Fibroblast of skin of right quadriceps (primary cell): ENCODE results near the gene ETS1.

ENCODE experiments used
- DNase-seq: peaks from one replicate; pipeline ENCODE4 v3.0.0-alpha.2; 2013

The ETS1 gene

DNA sequence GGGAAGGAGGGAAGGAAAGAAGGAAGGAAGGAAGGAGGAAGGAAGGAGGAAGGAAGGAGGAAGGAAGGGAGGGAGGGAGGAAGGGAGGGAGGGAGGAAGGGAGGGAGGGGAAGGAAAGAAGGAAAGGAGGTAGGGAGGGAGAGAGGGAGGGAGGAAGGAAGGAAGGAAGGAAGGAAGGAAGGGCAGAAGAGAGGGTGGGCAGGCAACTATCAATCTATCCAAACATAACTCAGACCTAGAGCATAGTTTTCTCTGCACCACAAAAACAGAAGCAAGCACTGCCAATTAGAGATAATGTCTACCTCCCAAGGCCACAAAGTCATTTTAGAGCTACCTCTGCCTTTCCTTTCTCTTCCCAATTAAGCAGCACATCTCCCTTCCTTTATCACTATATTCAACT, 109.1 kb downstream of the ETS1 start:
- DNase-seq, result no peak

DNA sequence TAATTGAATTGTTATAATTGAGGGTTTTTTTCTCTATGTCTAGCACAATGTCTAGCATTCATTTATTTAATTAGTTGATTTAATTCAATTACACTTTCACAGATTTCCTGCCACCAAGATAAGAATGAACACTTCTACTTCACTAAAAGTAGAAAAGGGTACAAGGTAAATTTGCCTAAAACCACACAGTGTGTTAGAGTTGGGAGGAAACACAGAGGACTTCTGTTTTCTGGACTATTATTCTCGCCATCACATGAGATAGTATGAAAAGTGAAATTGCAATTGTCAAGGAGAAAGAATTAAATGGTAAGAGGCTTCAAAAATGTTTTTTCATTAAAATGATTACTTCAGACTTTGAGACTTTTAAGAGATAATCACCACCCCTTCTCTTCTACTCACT, 109.5 kb downstream of the ETS1 start:
- DNase-seq, result no peak

DNA sequence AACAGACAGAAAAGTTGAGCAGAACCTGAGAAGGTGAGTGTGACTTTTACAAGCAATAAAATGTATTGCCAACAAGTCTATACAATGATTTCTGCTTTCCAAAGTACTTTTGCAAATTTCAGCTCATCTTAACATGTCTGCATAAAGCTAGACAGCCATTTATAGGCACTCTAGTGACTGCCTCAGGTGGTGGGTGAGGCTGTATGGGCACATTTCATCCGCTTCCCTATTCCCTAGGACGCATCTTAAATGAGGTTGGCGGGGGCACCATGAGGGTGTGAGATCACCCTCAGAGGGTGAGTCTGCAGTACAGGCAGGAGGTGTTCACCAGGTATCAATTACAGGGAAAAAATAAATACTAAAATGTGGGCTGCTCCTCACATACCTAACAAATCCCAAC, 110.1 kb downstream of the ETS1 start:
- DNase-seq, result no peak

DNA sequence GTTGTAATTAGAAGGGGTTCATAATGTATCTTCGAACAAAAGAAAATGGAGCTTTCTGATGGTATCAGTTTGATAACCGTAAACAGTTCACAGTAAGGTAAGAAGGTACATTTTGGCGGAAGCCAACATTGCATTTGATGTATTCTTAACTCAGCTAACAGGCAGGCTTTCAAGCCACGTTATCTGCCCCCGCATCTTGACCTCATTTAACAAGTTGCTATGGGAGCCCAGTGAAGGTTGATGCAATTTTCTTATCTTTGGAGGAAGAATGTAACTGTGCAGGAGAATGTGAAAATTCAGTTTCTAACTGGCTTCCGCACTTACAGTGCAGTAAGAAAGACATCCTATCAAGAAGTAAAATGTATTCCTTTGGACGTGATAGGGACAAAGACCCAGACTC, 110.6 kb downstream of the ETS1 start:
- DNase-seq, result no peak

DNA sequence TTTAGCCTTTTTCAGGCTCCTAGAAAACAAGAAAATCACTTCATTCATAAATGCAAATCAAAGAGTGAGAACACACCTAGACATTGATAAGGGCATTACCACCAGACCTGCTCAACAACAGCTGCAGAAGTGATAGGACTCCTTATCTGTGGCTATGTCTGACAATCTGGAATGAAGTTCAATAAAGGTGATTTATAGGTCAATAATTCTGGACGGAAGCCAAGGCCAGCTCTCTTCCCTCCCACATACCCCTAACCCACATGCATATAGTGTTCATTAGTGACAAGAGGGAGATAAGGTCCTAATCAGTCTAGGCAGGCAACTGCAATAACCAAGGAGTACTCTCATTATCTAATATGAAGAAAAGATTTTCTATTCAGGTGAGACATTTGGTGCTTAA, 111.3 kb downstream of the ETS1 start:
- DNase-seq, result no peak

DNA sequence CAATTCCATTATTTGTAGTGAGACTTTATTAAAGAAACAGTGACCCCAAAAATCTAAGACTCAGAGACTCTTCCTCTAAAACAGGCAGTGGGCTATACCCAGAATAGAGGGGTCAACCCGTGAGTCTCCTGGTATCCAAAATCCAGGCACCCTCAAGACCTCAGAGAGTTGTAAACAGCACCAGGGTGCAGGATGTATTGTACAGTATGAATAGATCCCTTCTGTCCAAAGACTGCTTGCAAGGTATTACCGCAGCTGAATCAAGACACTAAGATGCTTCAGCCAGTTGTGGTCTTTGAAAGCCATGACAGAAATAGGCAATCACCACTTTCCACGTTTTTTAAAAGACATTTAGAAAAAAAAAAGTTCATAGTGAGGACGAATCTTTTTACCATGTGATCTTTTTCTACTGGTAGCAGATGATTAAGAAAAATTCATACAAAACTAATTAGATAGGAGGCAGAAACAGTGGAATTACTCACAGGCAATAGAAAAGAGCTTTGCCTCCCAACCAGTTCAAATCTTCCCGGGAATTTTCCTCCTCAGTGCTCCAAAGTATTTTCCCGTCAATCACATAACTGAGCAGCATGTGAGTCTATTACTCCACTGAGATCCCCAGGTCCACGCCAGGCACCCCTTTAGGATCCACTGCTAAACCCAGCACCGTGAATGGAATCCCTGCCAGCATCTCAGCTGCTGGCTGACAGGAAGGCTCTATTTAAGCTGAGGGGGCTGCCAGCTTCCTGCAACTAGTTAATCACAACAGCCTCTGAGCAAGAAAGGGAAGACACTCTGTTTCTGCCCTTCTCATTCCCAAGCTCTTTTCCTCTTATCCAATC, 113.1 kb downstream of the ETS1 start:
- no peak for DNase-seq

DNA sequence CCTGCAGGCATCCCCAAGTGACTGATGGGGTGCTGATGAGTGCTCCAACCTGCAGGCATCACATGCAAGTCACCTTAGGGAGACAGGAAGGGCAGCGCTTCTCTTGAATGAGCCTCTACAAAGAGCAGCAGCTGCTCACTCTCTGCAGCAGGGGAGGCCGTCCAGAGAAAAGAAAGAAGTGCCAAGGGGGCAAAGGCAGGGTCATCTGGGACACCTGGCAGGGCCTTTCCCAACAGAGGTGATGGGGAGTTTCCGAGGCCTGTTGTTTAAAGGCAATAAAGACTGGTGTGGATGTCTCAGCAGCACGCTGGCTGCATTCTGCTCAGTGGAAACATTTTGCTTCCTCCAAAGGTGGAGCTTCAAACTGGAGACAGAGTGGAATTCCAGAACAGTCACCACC, 113.7 kb downstream of the ETS1 start:
- DNase-seq, result no peak

DNA sequence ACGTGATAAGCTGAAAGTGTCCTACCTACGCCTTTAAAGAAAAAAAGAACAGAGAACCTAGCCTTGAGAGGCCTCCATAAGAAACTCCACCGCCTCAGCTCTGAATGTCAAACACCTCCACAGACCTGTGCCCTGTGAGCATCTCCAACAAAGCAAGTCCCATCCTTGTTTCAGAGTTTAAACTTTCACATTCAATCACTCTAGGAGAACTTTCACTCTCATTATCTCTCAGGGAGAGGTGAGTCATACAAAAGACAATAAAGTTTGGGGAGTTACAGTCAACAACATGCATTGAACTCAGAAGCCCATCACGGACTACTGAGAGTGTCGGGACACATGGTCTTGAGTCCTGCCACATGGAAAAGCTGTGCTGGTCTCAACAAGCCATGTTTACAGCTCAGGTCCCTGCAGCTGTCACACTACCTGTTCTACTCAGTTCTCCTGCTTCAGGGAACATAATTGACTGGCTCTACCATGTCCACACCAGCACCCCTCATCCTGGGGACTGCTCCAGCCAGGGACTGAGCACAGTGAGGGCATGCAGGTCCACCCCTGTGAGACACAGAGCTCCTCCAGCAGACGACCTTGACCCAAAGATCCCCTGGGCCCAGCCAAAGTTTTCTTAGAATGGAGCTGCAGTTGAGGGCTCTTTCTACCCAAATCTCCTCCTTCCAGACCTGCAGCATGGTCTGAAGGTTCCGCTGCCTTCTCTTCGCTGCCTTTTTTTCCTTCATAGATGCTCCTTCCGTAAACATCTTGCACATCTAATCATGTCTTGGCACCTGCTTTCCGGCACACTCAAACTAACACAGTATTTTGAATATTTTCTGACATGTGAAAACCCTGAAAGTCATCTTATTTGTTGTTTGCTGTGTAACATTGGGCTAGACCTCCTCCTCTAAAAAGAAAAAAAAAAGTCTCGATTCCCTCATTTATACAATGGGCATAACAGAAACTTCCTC, 114.9 kb downstream of the ETS1 start:
- peak; percentile 60 for DNase-seq

DNA sequence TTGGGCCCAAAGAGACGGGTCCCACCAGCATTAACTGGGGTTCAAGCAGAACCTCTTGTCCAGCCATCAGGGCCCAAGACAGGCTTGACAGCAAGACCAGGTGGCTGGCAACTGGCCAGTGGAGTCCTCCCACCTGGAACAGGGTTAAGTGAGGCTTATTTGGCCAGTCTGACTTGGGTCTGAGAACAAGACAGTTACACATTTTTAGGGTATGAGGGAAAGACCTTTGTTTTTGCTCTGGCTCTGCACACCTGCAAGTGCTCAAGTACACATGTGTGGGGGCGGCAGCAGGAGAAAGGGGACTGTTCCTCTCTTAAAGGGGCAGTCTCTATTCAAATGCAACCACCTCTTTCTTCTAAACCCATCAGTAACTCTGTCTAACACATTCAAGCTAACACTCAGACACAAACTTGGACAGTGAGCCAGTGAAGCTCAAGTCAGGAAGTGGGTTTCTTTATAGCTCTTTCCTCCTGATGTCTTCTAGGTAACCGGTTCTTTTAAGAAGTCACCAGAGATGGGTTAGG, 116.2 kb downstream of the ETS1 start:
- DNase-seq, result no peak

DNA sequence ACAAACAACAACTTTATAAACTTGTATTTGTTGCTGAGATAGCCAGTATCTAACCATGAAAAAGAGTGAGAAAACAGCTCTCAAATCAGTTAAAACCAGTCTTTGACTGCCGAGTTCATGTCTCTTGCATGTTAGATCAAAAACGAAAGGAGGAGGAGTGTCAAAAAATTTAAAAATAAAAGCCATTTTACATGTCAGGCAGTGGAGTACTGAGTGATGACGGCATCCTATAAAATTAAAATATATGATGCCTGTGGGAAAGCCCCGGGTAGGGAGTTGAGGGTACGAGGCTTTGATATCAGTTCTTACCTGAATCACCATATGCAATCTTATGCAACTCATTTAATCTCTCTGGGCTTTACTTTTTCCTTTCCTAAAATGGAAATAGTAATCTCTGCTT, 117.3 kb downstream of the ETS1 start:
- no peak for DNase-seq

DNA sequence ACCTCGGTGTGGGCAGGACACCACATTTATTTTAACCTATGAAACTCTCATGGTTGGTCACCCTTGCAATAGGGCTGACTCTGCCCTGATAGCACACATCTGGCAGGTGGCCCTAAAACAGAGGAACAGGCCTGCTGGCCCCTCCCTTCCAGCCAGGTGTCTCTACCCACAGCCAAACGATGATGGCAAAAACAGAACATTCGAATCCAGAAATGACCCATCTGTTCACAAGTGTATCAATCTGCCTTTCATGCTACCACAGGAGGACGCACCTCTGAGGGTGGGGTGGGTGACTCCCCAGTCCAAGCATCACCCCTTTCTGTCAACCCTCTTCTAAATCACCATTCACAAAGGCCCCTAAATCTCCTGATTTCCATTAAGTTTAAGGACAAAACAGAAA, 118.1 kb downstream of the ETS1 start:
- no peak for DNase-seq

DNA sequence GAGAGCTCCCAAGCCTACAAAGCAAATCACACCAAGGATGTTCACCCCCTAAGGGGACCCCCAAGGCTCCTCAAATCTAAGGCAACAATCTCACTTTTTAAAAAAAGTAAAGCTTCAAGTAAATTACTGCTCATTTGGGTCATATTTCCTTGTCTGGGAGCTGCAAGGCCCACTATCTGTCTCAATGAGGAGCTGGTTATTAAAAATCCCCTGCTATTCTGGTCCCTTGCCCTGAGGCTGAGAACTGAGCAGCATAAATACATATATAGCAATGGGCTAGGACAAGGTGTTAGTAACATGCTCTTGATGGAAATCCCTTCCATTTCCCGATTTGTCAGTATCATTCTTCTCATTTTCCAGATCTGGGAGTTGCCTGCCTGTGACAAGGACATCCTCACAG, 119.2 kb downstream of the ETS1 start:
- no peak for DNase-seq

DNA sequence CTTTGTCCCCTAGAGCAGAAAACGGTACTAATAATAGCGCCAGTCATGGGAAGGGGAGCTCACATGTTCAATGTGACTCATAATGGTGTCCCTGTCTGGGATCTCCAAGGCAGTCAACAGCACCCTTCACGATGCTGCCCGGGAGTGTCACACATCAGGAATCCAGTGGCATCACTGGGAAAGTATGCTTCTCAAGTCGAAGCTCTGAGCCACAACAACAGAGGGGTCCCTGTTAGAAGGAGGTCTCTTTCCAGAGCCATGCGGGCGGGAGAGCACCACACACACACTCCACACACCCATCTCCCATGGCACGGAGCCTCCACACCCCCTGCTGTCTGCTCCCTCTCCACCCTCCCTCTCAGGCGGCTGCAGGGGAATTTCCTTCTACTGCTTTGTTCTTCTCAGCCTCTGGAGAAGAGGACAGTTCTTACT, 119.7 kb downstream of the ETS1 start:
- peak; percentile 99 for DNase-seq

DNA sequence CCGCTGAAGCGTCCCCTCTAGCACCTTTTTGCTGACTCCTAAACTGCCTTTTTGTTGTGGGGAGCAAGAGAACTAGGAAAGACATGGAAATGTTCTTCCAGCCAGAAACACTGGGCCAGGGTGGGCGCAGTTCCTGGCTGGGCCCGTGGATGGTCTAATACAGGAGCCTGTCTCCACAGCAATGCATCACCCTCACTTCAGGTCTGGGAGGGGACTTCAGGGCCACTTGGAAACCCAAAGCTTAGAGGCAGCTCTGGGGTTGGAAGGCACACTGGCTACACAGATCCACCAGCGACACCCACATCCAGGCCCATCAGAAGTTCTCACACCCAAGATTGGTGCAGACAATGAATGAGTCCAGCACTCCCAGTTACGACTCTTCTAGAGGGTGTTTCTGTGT, 120.3 kb downstream of the ETS1 start:
- DNase-seq, result no peak

DNA sequence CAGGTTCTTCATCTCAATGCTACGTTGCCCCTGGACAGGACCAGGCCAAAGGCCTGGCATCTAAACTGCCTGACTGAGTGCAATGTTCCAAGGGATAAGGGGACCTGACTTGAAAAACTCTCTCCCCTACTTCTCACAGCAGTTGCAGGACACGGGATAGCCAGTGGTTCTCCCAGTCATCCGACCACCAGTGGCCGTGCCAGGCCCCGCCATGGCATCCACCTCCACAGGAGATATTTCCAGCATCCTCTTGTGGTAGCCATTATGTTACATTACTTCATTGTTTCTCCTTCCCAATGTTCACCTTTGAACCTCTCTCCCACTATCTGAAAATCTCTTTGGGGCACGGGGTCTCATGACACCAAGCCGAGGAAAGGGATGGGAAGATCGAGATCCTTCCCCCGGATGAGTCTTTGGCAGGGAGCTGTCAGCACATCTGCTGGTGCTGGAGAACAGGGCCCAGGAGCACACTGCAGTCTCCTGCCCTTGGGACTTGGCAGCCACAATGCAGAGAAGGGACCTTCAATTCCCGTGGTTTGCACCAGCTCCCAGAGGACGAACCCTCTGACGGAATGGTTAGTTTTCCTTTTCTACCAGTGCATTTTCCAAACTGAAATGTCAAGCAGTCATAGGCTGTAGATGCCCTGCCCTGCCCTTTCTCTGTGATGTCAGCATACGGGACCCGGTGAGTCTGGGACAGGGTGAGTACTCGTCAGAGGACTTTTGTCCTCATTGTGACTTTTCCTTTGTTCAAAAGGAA, 121.2 kb downstream of the ETS1 start:
- no peak for DNase-seq

DNA sequence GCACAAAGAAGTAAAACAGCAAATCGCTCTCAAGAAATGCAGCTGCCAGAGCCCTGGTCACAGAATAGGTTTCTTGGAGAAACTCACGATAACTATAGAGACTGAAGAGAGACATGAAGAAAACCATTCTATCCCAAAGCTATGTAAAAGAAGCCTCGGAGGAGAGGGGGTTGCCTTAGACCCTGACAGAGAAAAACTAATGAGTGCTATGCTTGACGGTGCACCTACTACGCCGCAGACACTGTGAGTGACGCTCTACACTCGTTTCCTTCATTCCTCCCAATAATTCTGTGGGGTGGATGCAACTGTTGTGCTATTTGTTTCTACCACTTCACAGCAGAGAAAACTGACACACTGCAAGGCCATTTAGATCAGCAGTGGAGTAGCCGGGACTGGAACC, 121.8 kb downstream of the ETS1 start:
- DNase-seq, result no peak

DNA sequence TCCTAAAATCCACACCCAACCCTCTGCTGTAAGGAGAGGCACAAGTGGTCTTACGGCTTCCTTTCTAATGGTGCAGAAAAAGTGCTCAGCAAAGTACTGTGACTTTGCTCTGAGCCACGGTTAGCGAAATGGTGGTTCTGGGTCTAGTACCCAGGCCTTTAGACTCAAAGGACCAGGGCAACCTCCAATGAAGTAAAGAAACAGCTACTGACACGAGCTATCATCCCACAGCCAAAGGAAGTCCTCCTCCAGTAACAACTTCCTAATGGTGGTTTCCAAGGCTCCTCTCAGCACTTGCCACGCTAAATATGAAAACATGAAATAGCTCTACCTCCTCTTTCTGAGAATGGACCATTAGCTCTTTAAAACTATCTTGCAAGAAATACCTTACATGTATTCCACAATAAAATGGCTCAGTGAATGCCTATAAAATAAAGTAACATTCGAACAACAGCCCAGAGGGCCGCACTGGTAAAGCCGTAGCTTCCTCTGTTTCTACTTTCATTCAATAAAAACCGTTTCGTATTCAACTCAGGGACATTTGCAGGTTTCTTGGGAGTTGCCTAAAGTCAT, 122.4 kb downstream of the ETS1 start:
- DNase-seq, result no peak

DNA sequence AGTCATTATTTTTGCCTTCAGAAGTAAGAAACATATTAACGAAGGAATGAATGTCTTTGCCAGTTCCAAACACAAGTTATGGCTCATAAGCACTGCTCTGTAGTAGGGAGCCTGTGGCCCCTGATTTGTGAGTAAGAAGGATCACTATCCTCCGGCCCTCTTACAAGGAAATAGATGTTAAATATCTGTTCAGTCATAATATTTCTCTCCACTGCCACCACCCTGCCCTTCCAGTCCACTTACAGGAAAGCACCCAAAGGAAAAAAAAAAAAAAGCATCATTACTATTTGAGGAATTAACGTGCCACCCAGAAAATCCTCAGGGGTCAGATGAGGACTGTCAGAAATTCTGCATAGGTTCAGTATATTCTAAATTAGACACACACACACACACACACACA, 123.4 kb downstream of the ETS1 start:
- no peak for DNase-seq

DNA sequence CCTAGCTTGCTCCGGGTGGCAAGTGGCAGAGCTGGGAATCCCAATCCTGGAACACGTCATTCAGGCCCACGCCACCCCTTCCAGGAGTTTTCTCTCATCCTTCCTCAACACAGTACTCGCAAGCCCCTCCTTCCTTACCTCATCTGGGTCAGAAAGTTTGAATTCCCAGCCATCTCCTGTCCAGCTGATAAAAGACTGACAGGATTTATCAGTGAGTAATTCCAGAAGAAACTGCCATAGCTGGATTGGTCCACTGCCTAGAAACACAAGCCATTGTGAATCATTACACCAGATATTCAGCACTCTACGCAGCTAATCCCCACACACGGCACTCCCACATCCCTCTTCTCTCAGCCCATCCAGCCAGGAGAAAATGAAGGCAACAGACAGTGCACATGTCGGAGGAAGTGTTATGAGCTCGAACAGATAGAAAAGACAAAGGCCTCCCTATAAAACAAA, 124.0 kb downstream of the ETS1 start:
- DNase-seq, result peak; percentile 86

DNA sequence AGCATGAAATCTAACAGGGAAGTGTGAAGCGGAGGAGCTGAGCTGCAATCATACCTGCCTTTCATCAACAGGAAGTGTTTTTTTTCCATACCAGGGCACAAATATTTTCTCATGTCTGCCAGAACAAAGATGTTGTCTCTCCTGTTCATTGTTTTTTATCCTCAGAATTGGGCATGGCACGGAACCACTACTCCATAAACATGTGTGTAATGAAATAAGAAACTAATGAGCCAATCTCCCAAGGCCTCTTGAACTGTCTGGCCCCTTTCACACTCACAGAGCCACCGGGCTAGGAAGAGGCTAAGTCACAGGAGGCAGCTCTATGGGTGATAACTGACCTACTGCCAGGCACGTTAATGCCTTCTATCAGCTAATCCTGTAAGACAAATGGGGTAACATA, 124.4 kb downstream of the ETS1 start:
- no peak for DNase-seq

DNA sequence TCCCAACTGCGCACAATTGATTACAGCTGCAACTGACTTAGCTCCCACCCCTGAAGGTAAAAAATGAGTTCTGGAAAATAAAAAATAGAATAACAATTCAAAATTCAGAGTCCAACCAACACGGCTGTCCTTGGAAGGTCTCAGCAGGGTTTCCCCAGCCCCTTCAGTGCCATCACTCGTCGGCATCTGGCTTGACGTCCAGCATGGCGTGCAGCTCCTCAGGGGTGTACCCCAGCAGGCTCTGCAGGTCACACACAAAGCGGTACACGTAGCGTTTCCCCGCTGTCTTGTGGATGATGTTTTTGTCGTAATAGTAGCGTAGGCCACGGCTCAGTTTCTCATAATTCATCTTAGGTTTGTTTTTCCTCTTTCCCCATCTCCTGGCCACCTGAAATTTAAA, 125.2 kb downstream of the ETS1 start:
- no peak for DNase-seq

DNA sequence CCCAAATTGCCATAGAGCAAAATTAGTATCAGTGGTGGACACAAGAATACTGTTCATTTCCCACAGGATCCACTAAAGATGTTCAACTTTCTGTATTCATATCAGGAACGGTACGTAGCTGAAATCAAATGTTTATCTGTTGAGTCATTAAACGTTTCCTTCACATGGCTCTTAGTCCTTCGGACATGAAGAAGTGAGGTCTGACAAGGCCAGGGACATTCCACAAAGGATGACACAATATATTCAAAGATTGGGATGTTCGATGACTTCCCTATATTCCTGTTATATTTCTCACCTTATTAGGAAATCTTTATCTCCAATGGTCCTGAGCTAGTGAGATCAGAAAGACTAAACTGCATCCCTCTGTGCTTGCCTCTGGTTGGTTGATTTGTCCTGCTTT, 129.0 kb downstream of the ETS1 start:
- DNase-seq, result peak; percentile 95

DNA sequence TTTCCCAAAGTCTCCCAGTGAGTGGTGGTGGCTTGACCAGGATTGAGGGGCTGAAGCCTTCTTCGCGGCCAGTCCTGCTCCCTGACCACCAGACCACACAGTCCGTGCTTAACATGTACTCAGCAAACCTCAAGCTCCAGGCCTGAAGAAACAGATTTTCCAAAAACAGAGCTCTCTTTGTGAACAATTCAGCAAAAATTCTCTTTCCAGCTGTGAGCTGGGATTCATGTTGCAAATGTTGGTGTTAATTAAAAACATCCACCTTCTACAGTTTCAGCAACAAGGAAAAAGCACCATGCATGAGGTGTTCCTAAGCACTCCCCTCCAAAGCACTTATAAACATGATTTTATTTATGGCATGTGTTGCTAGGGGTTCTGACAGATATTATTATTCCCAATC, 129.5 kb downstream of the ETS1 start:
- peak; percentile 78 for DNase-seq
